GM18499 (cell line): ENCODE data around the gene PCDHA10.
"Not testable (repeated sequence)": the region's sequence is repeated elsewhere in the genome, so short reads cannot be mapped to it uniquely, and the experiment has no call there.

Source experiments
- ATAC-seq: cut with Tn5 transposase; IDR thresholded peaks from one replicate; pipeline ENCODE4 v1.9.1; 2021; ENCODE audit warnings: moderate number of reproducible peaks; ENCODE audit not compliant: insufficient read depth, unreplicated experiment

The PCDHA10 gene

DNA sequence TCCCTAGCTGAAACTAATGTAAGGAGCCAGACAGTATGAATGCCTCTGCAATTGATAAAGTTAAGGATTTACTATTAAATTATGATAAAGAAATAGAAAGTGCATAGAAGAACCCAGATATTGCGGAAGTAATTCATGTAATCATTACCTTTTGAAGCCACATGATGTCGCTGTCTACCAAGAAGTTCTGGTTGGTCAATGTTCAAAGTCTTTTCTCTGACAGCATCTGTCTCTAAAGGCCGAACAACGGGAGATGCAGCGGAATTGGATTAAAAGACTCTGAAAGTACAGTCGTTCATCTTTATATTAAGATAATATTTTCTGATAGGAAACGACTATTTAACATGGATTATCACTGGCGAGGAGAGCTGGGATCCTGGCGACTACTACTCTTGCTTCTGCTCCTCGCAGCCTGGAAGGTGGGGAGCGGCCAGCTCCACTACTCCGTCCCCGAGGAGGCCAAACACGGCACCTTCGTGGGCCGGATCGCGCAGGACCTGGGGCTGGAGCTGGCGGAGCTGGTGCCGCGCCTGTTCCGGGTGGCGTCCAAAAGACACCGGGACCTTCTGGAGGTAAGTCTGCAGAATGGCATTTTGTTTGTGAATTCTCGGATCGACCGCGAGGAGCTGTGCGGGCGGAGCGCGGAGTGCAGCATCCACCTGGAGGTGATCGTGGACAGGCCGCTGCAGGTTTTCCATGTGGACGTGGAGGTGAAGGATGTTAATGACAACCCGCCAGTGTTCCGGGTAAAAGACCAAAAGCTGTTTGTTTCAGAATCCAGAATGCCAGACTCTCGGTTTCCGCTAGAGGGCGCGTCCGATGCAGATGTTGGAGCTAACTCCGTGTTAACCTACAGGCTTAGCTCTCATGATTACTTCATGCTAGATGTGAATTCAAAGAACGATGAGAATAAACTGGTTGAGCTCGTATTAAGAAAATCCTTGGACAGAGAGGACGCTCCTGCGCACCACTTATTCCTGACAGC is 14.4 kb upstream of the PCDHA10 start, which contains the start of gene PCDHA8:
TSS of gene PCDHA8 (plus strand) at position 210 of the 985 bp plus-strand sequence. CDS start at position 345, 135 bp downstream.
- ATAC-seq: no peak

- ATAC-seq: no peak
These were observed 12.6 kb upstream of the PCDHA10 start for GRCh38 chr5:140842798-140843733.

DNA sequence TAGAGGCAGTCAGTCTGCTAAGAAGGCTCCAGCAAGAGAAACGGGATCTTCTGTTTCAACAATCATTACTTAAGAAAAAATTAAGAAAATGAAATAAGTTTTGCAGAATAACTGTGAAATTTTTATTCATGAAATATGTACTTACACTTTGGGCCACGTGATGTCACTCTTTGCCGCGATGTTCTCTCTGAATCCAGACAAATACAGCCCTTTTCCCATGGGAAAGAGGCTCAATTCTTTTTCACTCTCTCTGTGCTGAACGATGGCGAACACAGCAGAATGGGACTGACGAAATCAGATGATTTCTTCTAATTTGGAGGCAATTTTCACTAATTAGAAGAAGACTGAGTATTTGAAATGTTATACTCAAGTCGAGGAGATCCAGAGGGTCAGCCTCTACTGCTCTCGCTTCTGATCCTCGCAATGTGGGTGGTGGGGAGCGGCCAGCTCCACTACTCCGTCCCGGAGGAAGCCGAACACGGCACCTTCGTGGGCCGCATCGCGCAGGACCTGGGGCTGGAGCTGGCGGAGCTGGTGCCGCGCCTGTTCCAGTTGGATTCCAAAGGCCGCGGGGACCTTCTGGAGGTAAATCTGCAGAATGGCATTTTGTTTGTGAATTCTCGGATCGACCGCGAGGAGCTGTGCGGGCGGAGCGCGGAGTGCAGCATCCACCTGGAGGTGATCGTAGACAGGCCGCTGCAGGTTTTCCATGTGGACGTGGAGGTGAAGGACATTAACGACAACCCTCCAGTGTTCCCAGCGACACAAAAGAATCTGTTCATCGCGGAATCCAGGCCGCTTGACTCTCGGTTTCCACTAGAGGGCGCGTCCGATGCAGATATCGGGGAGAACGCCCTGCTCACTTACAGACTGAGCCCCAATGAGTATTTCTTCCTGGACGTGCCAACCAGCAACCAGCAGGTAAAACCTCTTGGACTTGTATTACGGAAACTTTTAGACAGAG is 7.3 kb upstream of the PCDHA10 start, which contains the start of gene PCDHA9:
TSS of gene PCDHA9 (plus strand) at position 244 of the 964 bp plus-strand sequence. CDS start at position 358, 114 bp downstream.
- ATAC-seq: not testable (repeated sequence)

GRCh38 chr5:140849831-140850634 is 5.7 kb upstream of the PCDHA10 start:
- ATAC-seq: not testable (repeated sequence)

GRCh38 chr5:140857177-140857986 is 1.7 kb downstream of the PCDHA10 start:
- ATAC-seq: no peak

DNA sequence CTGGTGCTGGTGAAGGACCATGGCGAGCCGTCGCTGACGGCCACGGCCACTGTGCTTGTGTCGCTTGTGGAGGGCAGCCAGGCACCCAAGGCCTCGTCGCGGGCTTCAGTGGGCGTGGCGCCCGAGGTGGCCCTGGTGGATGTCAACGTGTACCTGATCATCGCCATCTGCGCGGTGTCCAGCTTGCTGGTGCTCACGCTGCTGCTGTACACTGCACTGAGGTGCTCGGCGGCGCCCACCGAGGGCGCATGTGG is 2.2 kb downstream of the PCDHA10 start:
- ATAC-seq: no peak

DNA sequence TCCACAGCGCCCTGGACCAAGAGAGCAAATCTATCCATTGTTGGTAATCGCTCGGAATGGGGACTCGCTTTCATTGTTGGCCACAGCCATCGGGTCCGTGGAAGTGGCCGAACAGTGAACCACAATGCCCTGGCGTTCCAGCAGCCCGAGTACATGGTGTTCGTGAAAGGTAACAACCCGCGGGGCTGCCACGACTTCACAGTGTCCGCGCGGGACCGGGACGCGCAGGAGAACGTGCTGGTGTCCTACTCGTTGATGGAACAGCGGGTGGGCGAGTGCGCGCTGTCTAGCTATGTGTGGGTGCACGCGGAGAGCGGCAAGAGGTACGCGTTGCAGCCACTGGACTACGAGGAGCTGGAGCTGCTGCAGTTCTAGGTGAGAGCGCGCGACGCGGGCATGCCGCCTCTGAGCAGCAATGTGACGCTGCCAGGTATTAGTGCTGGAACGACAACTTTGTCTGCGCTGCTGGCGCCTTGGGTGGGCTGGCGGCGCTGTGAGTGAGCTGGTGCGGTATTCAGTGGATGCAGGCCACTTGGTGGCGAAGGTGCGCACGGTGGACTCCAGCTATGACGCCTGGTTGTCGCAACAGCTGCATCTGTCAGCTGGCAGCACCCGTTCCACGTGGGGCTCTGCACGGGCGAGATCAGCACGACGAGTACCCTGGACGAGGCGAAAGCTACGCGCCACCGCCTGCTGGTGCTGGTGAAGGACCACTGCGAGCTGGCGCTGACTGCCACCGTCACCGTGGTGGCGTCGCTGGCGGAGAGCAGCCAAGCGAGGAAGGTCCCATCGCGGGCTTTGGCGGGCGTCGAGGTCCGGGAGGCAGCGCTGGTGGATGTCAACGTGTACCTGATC is 7.0 kb downstream of the PCDHA10 start:
- no peak for ATAC-seq

GRCh38 chr5:140868721-140869554 is 13.2 kb downstream of the PCDHA10 start, which contains the start of gene PCDHA11:
PCDHA11 (plus strand) TSS chr5:140868957; CDS start chr5:140869104, 147 bp downstream.
- ATAC-seq: no peak

- no peak for ATAC-seq
These were observed 13.8 kb downstream of the PCDHA10 start for GRCh38 chr5:140869555-140869886.

DNA sequence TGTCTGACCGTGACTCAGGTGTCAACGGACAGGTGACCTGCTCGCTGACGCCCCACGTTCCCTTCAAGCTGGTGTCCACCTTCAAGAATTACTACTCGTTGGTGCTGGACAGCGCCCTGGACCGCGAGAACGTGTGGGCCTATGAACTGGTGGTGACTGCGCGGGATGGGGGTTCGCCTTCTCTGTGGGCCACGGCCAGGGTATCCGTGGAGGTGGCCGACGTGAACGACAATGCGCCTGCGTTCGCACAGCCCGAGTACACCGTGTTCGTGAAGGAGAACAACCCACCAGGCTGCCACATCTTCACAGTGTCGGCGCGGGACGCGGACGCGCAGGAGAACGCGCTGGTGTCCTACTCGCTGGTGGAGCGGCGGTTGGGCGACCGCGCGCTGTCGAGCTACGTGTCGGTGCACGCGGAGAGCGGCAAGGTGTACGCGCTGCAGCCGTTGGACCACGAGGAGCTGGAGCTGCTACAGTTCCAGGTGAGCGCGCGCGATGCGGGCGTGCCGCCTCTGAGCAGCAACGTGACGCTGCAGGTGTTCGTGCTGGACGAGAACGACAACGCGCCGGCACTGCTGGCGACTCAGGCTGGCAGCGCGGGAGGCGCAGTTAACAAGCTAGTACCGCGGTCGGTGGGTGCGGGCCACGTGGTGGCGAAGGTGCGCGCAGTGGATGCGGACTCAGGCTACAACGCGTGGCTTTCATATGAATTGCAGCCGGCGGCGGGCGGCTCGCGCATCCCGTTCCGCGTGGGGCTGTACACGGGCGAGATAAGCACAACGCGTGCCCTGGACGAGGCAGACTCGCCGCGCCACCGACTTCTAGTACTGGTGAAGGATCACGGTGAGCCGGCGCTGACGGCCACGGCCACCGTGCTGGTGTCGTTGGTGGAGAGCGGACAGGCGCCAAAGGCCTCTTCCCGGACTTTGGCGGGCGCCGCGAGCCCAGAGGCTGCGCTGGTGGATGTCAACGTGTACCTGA is 14.8 kb downstream of the PCDHA10 start:
- no peak for ATAC-seq

- no peak for ATAC-seq
These were observed 19.7 kb downstream of the PCDHA10 start, which contains the start of gene PCDHA12 for GRCh38 chr5:140875085-140876065. PCDHA12 (plus strand) TSS chr5:140875308; CDS start chr5:140875473, 165 bp downstream.

DNA sequence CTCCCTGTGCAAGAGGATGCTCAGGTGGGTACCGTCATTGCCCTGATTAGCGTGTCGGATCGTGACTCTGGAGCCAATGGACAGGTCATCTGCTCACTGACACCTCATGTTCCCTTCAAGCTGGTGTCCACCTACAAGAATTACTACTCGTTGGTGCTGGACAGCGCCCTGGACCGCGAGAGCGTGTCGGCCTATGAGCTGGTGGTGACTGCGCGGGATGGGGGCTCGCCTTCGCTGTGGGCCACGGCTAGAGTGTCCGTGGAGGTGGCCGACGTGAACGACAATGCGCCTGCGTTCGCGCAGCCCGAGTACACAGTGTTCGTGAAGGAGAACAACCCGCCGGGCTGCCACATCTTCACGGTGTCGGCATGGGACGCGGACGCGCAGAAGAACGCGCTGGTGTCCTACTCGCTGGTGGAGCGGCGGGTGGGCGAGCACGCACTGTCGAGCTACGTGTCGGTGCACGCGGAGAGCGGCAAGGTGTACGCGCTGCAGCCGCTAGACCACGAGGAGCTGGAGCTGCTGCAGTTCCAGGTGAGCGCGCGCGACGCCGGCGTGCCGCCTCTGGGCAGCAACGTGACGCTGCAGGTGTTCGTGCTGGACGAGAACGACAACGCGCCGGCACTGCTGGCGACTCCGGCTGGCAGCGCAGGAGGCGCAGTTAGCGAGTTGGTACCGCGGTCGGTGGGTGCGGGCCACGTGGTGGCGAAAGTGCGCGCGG is 21.0 kb downstream of the PCDHA10 start:
- not testable (repeated sequence) for ATAC-seq

GRCh38 chr5:140877262-140877581 is 21.5 kb downstream of the PCDHA10 start:
- no peak for ATAC-seq
